GM12872 (cell line): ENCODE data around the gene DSE.

Experiments
- CTCF ChIP-seq: IDR thresholded peaks from 3 replicates; pipeline ENCODE4 v1.5.1; 2011; ENCODE audit warnings: low read depth, mild to moderate bottlenecking, low read length, moderate library complexity; ENCODE audit not compliant: insufficient read depth

DSE gene

GRCh38 chr6:116370760-116371119 lies at the start of gene DSE:
Gene DSE, plus strand, starts transcription at chr6:116370947. Its CDS starts 28,304 bp downstream, at chr6:116399251.
- no peak for TF ChIP-seq CTCF

- no peak for TF ChIP-seq CTCF
Measured at GRCh38 chr6:116323863-116324262, 46.9 kb upstream of the DSE start.

- TF ChIP-seq CTCF: no peak
Measured at GRCh38 chr6:116326181-116326671, 44.5 kb upstream of the DSE start.

- TF ChIP-seq CTCF: no peak
Measured at GRCh38 chr6:116326996-116327395, 43.8 kb upstream of the DSE start.

GRCh38 chr6:116327803-116328527 lies 42.8 kb upstream of the DSE start:
- TF ChIP-seq CTCF: no peak

GRCh38 chr6:116328528-116328903 lies 42.2 kb upstream of the DSE start:
- TF ChIP-seq CTCF: no peak

- TF ChIP-seq CTCF: no peak
Measured at GRCh38 chr6:116329156-116329555, 41.6 kb upstream of the DSE start.
